Fibroblast of pulmonary artery (primary cell): ENCODE measurements around the gene ART4.

Experiments
- DNase-seq: peaks from one replicate; pipeline ENCODE4 v3.0.0-alpha.2; 2010; ENCODE audit warnings: low read depth
- H3K4me3 ChIP-seq: replicated peaks from 2 replicates; pipeline ENCODE4 v1.5.1; 2011; ENCODE audit warnings: low read depth, mild to moderate bottlenecking, control low read depth, low read length, moderate library complexity
- CTCF ChIP-seq: IDR thresholded peaks from 2 replicates; pipeline ENCODE4 v1.5.1; 2011; ENCODE audit warnings: mild to moderate bottlenecking, control low read depth, low read length, inconsistent platforms; ENCODE audit errors: missing control alignments

The ART4 gene

GRCh38 chr12:14843425-14843887 is at the start of gene ART4:
Gene ART4, minus strand, starts transcription at chr12:14843526. Its CDS starts 413 bp downstream, at chr12:14843113.
- H3K4me3 ChIP-seq, result peak within 1 kb of the TSS; percentile 38
- DNase-seq, result peak; percentile 55
- no peak for TF ChIP-seq CTCF

GRCh38 chr12:14892726-14893505 is 49.6 kb upstream of the ART4 start:
- peak; percentile 43 for TF ChIP-seq CTCF
- no peak overlapping the region for H3K4me3 ChIP-seq
- peak; percentile 71 for DNase-seq

GRCh38 chr12:14890701-14891100 is 47.4 kb upstream of the ART4 start:
- no peak overlapping the region for H3K4me3 ChIP-seq
- no peak for DNase-seq
- no peak for TF ChIP-seq CTCF

DNA sequence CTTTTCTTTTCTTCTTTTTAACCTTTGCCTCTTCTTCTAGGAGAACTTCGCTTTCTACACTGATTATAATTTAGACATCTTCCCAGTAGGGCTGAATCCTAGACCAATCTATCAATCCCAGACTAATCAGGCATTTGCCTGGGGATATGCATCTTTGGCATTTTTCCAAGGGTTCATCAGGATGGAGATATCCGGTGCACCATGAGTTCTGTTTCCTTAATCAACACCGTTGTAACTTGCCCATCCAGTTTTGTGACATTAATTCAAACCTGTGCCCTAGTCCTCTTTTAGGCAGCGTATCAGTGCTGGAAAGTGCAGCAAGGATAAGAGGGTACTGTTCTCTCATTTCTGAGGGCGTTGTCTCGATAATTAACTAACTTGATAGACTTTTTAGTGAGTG is 42.9 kb upstream of the ART4 start:
- no peak for TF ChIP-seq CTCF
- peak overlapping the region; percentile 80 for H3K4me3 ChIP-seq
- no peak for DNase-seq

DNA sequence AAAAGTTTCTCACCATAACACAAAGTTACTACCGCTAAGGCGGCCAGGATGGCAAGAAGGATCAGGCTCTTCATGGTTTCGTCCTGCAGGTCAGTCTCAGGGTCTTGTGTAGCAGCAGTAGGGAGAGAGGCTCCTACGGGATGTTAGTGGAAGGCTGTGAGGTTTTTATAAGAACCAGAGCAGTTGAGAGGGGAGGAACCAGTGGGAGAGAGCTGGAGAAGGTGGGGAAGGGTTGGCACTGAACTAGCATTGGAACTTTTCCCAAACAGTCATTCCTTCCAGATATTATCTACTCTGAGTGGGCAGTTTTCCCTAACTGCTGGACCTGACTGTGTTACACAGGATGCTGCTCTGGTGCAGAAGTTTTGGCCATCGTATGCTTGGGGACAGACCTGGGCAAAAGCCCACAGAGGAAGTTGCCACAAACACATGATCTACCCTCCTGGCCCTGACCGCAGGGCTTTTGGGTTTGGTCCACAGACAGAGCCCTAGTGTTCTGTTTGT is 42.4 kb upstream of the ART4 start, which contains the start of gene MGP:
TSS of gene MGP (minus strand) at position 137 of the 504 bp plus-strand sequence. CDS start at position 74, 63 bp downstream.
- DNase-seq, result peak; percentile 99
- H3K4me3 ChIP-seq, result peak within 1 kb of the TSS; percentile 80
- no peak for TF ChIP-seq CTCF

DNA sequence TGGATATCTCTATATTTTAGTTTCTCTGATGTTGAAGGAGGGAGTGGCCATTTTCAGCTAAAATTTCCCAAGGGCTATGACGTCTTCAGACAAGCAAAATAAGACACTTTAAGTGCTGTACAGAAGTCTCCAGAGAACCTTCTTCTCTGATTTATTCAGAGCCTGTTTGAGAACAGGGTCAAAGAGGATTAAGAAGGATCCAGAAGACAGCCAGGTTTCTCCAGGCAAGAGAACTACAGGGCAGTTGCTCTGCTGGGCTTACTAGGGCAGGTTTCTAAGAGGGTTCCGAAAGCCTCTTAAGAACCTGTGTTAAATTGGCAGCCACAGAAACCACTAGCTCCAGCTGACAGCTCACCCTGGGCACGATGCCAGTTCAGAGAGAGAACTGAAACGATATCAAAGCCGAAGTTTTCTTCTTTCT is 41.1 kb upstream of the ART4 start:
- TF ChIP-seq CTCF, result no peak
- peak overlapping the region; percentile 80 for H3K4me3 ChIP-seq
- DNase-seq, result peak; percentile 89
